Measurements from ENCODE around the gene TGFBR3L. TPM values are rescaled to one million over a fixed set of nuclear protein-coding genes. Genes with fewer than 3 reads are reported as not detected.

TGFBR3L gene
- total and polyA plus RNA-seq, 2 of the 13 experiments (the other 11 are each of a cell fraction or from before 2014, with no cell fraction given) = 0.20 to 1.0 TPM

GRCh38 chr19:7868671-7869452 lies 45.8 kb upstream of the TGFBR3L start (continued):
- TF ChIP-seq ZBTB44 (CRISPR knock-in tag; IDR thresholded peaks at IDR 0.05) (no peak), RNF2 (conservative IDR thresholded peaks at IDR 0.05; ENCODE audit: low read depth) (peak; percentile 84; the same call in 1 of the 2 replicates), MIER3 (CRISPR knock-in tag; IDR thresholded peaks at IDR 0.05; ENCODE audit: borderline replicate concordance) (no peak), RFXAP (CRISPR knock-in tag; IDR thresholded peaks at IDR 0.05; ENCODE audit: borderline replicate concordance) (peak; percentile 10; the same call in 1 of the 2 replicates), PHF5A (CRISPR knock-in tag; IDR thresholded peaks at IDR 0.05; ENCODE audit: low read depth, unreplicated experiment) (no peak), ZNF430 (CRISPR knock-in tag; IDR thresholded peaks at IDR 0.05) (no peak), KAT2B (IDR thresholded peaks at IDR 0.05; ENCODE audit: borderline replicate concordance, low read depth, low read length) (no peak), ZNF142 (CRISPR knock-in tag; IDR thresholded peaks at IDR 0.05) (peak; percentile 48; the same call in 1 of the 2 replicates), ZNF639 (CRISPR knock-in tag; conservative IDR thresholded peaks at IDR 0.05) (no peak), CBFB (CRISPR knock-in tag; IDR thresholded peaks at IDR 0.05) (no peak), ZNF431 (CRISPR knock-in tag; IDR thresholded peaks at IDR 0.05; ENCODE audit: borderline replicate concordance, low read depth) (no peak), ZNF160 (CRISPR knock-in tag; IDR thresholded peaks at IDR 0.05) (0 out of 2 replicates have a peak, but pooled peaks have one; percentile 68)
- TF ChIP-seq, protein P1, sequence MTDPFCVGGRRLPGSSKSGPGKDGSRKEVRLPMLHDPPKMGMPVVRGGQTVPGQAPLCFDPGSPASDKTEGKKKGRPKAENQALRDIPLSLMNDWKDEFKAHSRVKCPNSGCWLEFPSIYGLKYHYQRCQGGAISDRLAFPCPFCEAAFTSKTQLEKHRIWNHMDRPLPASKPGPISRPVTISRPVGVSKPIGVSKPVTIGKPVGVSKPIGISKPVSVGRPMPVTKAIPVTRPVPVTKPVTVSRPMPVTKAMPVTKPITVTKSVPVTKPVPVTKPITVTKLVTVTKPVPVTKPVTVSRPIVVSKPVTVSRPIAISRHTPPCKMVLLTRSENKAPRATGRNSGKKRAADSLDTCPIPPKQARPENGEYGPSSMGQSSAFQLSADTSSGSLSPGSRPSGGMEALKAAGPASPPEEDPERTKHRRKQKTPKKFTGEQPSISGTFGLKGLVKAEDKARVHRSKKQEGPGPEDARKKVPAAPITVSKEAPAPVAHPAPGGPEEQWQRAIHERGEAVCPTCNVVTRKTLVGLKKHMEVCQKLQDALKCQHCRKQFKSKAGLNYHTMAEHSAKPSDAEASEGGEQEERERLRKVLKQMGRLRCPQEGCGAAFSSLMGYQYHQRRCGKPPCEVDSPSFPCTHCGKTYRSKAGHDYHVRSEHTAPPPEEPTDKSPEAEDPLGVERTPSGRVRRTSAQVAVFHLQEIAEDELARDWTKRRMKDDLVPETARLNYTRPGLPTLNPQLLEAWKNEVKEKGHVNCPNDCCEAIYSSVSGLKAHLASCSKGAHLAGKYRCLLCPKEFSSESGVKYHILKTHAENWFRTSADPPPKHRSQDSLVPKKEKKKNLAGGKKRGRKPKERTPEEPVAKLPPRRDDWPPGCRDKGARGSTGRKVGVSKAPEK (CRISPR knock-in tag; IDR thresholded peaks at IDR 0.05; ENCODE audit: borderline replicate concordance) = no peak
- TF ChIP-seq, protein P2, sequence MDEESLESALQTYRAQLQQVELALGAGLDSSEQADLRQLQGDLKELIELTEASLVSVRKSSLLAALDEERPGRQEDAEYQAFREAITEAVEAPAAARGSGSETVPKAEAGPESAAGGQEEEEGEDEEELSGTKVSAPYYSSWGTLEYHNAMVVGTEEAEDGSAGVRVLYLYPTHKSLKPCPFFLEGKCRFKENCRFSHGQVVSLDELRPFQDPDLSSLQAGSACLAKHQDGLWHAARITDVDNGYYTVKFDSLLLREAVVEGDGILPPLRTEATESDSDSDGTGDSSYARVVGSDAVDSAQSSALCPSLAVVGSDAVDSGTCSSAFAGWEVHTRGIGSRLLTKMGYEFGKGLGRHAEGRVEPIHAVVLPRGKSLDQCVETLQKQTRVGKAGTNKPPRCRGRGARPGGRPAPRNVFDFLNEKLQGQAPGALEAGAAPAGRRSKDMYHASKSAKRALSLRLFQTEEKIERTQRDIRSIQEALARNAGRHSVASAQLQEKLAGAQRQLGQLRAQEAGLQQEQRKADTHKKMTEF (CRISPR knock-in tag; IDR thresholded peaks at IDR 0.05) = peak; percentile 46

Data from HepG2 (cell line).